Kidney glomerular epithelial cell (primary cell): Measurements from ENCODE around the gene AOC2.
A peak's percentile ranks its signal among the peaks of the same experiment; 100 is the strongest.
"Not testable (repeated sequence)": the region's sequence is repeated elsewhere in the genome, so short reads cannot be mapped to it uniquely, and the experiment has no call there.

ENCODE experiments used
- DNase-seq: peaks from one replicate; lab custom pipeline; 2025; lab: John Stamatoyannopoulos, UW

Gene AOC2

DNA sequence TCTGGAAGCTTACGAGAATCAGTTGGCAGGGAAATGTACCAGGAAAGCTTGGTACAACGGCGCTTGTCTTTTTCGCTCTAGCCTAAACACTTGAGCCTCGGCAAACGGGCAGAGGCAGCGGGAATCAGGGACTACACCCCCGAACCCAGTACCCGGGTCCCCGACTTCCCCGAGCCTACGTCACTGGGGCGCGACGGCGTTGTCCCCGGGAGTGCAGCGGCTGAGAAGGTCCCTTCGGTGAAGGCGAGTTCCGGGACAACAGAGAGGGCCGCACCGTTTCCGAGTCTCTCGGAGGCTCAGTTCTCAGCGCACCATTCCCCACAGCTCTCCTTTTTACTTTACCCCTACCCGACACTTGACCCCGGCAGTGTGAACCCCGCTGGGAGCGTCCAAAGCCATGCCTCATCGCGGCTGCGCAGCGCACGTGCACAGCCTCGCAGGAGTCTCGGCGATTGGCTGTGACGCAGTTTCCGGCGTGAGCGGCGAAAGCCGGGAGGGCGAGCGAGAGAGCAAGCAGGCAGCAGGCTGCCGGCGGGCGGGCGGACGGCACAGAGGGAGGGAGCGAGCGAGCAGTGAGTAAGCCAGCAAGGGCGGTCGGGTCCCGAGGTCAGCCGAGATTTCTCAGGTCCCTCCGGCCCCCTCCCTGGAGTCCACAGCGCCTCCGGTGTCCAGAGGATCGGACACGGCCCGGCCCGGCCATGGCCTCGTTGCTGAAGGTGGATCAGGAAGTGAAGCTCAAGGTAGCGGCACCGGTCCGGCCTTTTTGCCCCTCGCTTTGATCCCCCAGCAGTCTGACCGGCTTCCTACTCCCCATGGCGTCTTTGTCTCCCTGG is 11.2 kb upstream of the AOC2 start, which contains the start of gene PSME3:
TSS of gene PSME3 (plus strand) at position 464 of the 833 bp plus-strand sequence. CDS start at position 699, 235 bp downstream.
- peak; percentile 83 for DNase-seq

DNA sequence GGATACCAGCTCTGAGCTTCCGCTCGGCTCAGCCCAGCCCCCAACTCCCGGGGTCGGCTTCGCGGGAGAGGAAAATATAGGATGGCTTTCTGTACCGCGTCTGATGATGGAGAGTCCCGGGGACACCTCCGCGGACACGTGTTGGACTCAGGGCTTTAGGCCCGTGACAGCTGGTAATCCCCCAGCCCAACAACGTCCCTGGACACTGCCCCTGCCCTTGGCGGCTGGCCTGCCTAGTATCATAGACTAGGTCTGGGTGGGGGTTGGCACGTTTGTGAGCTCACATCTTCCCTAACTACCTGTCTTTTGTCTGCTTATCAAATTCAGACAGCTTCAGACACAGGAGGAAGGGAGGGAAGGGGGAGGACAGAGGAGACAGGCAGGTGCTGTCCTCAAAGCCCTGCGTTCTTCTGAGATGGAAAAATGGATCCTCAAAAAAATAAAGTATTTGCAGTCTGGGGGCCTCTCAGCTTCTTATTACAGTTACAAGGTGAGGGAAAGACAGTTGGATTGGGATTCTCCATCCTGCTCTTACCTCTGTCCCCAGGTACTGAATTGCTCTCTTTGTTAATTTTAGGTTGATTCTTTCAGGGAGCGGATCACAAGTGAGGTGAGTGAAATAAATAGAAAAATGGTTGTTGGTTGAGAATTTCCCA is 10.5 kb upstream of the AOC2 start:
- DNase-seq, result no peak

DNA sequence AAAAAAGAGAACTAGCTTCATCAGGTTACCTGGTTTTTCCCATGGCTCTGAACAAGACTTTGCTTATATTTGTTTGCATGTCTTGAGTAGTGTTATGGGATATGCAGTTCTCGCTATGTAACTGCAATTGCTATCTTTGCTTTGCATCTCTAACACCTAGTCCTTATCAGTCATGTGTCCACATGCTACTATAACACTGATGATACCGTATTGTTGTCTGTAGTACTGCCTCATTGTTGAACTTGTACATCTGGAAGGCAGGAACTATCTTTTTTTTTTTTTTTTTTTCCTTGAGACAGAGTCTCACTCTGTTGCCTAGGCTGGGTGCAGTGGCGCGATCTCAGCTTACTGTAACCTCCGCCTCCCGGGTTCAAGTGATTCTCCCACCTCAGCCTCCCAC is 8.6 kb upstream of the AOC2 start:
- no peak for DNase-seq

DNA sequence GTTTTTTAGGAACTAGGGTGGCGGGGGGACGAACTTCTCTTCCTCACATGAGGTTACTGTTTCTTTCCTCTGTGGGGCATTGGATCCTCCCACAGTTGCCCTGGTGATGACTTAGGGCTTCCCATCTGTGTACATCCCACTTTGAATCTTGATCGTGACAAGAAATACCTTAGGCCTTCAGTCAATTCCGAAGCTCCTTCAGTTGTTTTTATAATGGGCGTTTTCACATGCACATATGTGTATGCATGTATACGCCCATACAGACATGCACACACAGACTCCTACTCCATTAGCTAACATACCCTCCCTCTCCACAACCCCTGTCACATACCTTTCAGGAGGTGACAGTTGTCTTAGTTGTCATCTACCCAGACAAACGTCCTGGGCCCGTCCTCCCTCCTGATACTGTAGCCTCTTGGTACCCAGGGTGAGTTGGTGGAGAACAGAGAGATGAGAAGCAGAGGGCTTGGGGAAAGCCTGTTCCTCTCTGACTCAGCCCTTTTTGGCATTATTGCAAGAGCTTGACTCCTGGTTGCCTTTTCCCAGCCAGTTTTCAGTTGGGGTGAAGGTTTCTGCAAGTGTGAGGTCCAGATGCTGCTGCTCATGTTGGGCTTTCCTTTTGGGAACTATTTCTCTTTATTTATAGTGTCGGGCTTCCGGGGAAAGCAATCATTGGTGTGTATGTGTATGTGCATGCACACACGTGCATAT is 2.2 kb upstream of the AOC2 start:
- DNase-seq, result no peak

DNA sequence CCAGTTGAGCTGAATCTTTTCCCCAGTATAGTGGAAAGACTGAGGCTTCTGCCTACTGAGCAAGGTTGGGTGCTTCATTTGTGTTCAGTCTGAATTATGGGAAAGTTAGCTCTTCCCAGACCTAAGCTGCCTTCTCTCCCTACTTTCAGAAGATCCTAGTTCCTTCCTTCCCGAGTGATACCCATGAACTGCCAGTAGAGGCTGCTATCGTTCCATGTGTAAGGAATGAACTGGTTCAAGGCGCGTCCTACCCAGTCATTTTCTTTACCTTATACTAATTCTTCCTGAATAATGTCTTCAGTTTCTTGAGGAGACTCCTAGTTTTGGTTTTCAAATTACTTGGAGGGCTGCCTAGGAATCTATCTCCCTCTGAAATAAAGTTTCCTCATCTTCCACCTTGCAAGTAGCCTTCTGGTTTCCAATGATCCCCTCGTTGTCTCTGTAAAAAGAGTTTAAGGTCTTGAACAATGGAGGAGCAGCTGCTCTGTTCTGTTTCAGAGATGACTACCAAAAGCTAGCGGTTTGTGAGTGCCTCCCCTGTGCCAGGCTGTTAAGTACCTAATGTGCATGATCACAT is 934 bp upstream of the AOC2 start:
- DNase-seq, result peak; percentile 59

DNA sequence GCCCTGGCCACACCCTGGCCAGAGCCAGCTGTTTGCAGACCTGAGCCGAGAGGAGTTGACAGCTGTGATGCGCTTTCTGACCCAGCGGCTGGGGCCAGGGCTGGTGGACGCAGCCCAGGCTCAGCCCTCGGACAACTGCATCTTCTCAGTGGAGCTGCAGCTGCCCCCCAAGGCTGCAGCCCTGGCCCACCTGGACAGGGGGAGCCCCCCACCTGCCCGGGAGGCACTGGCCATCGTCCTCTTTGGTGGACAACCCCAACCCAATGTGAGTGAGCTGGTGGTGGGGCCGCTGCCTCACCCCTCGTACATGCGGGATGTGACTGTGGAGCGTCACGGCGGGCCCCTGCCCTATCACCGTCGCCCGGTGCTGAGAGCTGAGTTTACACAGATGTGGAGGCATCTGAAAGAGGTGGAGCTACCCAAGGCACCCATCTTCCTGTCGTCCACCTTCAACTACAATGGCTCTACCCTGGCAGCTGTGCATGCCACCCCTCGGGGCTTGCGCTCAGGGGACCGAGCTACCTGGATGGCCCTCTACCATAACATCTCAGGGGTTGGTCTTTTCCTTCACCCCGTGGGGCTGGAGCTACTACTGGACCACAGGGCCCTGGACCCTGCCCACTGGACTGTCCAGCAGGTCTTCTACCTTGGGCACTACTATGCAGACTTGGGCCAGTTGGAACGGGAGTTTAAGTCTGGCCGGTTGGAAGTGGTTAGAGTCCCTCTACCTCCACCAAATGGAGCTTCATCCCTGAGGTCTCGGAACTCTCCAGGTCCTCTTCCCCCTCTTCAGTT is 578 bp downstream of the AOC2 start:
- no peak for DNase-seq

DNA sequence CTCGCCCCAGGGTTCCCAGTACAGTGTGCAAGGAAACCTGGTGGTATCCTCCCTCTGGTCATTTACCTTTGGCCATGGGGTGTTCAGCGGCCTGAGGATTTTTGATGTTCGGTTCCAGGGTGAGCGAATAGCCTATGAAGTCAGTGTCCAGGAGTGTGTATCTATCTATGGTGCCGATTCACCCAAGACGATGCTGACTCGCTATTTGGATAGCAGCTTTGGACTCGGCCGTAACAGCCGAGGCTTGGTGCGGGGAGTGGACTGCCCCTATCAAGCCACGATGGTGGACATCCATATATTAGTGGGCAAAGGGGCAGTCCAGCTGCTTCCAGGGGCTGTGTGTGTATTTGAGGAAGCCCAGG is 1.2 kb downstream of the AOC2 start:
- DNase-seq, result no peak

DNA sequence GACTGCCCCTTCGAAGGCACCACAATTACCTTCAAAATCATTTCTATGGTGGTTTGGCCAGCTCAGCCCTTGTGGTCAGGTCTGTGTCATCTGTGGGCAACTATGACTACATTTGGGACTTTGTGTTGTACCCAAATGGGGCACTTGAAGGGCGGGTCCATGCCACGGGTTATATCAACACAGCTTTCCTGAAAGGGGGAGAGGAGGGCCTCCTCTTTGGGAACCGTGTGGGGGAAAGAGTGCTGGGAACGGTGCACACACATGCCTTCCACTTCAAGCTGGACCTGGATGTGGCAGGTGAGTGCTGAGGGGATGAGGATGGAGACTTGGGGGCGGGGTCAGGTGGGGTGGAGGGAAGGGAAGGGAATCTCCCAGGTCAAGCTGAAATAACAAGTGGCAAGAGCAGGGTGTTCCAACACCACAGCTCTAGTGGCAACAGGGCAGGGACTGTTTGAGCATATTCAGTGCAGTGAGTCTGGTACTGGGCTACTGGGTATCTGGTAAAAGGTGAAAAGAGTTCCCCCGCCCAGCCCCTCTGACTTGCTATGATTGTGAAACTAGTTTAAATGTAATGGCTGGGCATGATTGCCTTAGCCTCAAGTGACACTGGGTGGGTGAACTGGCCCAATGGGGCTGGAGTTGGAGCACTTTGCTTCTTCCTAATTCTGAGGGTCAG is 1.7 kb downstream of the AOC2 start:
- DNase-seq, result no peak

DNA sequence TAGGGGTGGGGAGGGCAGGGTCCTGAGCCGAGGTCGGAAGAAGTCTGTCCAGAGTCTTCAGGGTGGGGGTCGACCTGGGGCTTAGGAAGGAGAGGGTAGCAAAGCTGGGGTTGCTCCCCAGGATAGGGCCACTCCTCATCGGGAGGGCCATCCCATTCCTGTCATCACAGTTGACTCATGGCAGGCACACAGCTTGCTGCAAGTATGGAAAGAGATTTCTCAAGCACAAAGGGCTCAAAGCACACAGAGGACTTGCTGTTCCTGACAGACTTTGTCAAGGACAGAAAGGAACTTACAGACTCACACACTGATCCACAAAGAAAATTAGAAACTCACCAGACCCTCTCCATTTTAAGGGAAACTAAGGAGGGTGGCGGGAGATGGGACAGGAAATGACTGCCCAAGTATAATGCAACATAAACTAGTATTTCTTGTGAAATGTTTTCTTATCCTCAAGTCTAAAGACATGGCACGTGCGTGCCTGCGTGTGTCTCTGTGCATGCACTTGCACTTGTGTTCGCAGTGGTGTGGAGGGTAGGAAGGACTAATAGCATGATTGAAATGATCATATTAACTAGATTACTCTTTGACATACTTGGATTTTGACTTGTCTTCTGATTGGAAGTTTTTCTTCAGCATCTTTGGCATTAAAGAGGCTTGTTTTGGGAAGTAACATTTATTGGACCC is 2.4 kb downstream of the AOC2 start:
- no peak for DNase-seq

DNA sequence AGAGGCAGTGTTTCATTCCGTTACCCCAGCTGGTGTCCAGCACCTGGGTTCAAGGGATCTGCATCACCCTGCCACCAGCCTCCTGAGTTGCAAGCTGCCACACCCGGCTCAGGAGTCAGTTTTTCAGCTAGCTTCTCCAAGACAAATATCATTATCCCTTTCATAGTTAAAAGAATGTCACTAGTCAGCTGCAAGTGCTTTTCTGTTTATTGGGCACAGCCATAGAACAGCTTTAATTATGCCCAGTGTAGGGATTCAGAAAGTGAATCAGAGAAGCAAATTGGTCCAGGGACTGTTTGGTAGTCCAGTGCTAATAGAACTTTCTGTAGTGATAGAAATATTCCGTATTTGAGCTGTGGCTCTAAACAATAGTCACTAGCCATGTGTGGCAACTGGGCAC is 3.7 kb downstream of the AOC2 start:
- no peak for DNase-seq

DNA sequence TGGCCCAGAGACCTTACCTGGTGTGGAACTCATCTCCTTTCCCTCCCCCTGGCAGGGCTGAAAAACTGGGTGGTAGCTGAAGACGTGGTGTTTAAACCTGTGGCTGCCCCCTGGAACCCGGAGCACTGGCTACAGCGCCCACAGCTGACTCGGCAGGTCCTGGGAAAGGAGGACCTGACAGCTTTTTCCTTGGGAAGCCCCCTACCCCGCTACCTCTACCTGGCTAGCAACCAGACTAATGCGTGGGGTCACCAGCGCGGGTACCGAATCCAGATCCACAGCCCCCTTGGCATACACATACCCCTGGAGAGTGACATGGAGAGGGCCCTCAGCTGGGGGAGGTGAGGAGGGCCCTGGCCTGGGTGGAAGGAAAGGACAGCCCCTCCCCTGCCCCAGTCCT is 4.7 kb downstream of the AOC2 start:
- DNase-seq, result no peak

DNA sequence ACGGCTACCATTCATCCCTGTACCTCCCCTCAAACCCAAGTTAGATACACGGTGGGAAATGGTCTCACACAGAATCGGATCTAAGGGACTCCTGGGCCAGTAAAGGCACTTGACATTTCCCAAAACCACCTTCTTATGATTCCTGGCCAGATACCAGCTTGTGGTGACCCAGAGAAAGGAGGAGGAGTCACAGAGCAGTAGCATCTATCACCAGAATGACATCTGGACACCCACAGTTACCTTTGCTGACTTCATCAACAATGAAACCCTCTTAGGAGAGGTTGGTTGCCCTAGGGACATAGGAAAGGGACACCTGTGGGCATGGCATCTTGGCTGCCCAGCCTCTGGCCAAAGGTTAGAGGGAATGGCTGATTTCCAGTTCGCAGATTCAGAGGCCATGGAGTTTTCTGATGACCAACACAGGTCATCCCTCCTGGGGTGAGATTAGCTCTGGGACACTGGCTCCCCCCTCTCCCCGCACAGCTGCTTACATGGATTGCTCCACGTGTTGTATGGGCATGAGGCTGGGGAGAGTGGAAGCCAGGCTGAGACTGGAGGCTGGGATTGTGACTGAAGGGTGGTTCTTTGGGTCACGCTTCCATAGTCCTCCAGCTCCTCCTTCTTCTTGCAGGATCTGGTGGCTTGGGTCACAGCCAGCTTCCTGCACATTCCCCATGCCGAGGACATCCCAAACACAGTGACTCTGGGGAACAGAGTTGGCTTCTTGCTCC is 5.2 kb downstream of the AOC2 start:
- DNase-seq, result peak; percentile 13

DNA sequence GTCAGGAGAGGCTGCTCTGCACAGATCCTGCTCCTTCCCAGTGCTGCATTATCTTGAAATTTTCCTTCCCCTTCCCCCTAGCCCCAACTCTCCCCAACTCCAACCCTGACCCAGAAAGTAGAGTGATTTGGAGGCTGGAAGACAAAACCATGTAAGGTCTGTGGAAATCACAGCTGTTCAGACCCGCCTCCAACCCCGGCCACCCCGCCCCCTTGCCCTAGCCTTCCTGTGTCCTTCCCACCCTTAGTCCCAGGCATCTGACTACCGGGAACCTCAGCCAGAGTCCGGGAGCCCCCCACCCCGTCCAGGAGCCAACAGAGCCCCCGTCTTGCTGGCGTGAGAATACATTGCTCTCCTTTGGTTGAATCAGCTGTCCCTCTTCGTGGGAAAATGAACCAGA is 6.6 kb downstream of the AOC2 start, which contains the start of gene AOC3:
TSS of gene AOC3 (plus strand) at position 246 of the 400 bp plus-strand sequence. CDS start at position 391, 145 bp downstream.
- DNase-seq, result no peak

DNA sequence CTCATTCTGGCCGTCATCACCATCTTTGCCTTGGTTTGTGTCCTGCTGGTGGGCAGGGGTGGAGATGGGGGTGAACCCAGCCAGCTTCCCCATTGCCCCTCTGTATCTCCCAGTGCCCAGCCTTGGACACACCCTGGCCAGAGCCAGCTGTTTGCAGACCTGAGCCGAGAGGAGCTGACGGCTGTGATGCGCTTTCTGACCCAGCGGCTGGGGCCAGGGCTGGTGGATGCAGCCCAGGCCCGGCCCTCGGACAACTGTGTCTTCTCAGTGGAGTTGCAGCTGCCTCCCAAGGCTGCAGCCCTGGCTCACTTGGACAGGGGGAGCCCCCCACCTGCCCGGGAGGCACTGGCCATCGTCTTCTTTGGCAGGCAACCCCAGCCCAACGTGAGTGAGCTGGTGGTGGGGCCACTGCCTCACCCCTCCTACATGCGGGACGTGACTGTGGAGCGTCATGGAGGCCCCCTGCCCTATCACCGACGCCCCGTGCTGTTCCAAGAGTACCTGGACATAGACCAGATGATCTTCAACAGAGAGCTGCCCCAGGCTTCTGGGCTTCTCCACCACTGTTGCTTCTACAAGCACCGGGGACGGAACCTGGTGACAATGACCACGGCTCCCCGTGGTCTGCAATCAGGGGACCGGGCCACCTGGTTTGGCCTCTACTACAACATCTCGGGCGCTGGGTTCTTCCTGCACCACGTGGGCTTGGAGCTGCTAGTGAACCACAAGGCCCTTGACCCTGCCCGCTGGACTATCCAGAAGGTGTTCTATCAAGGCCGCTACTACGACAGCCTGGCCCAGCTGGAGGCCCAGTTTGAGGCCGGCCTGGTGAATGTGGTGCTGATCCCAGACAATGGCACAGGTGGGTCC is 7.2 kb downstream of the AOC2 start:
- DNase-seq, result not testable (repeated sequence)

DNA sequence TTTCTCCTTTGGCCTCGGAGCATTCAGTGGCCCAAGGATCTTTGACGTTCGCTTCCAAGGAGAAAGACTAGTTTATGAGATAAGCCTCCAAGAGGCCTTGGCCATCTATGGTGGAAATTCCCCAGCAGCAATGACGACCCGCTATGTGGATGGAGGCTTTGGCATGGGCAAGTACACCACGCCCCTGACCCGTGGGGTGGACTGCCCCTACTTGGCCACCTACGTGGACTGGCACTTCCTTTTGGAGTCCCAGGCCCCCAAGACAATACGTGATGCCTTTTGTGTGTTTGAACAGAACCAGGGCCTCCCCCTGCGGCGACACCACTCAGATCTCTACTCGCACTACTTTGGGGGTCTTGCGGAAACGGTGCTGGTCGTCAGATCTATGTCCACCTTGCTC is 8.0 kb downstream of the AOC2 start:
- no peak for DNase-seq

DNA sequence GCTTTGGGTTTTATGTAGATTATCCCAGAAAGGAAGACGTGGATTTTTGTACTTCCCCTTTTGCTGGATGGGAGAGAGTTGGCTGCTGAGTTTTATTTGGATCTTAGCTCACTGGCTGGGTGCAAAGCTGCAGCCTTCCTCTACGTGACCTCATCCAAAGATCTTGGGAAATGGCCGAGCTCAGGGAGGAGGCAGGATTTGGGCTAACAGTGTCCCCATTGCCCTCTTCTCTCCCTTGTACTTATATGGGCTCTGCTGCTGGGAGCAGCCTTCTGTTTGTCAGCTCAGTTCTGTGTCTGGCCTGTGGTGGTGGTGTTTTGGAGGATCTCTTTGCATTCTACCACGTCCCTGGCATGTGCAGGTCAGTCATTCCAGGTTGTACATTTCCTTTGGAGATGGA is 8.6 kb downstream of the AOC2 start:
- DNase-seq, result no peak

DNA sequence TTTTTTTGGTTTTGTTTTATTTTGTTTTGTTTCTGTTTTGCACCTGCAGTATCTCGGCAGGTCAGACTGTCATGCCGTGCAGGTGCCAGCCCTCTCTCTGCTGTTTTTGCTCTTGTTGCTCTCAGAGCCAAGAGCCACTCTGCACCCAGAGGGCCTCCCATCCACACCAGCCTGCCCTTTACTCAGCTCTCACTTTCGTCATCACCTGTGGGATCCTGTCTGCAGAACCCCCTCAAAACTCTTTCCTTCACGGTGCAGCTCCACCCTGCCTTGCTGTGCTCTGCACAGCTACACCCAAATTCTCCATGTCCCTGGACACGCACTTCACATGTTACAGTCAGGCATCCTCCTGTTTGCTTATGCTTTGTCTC is 9.2 kb downstream of the AOC2 start:
- DNase-seq, result no peak

DNA sequence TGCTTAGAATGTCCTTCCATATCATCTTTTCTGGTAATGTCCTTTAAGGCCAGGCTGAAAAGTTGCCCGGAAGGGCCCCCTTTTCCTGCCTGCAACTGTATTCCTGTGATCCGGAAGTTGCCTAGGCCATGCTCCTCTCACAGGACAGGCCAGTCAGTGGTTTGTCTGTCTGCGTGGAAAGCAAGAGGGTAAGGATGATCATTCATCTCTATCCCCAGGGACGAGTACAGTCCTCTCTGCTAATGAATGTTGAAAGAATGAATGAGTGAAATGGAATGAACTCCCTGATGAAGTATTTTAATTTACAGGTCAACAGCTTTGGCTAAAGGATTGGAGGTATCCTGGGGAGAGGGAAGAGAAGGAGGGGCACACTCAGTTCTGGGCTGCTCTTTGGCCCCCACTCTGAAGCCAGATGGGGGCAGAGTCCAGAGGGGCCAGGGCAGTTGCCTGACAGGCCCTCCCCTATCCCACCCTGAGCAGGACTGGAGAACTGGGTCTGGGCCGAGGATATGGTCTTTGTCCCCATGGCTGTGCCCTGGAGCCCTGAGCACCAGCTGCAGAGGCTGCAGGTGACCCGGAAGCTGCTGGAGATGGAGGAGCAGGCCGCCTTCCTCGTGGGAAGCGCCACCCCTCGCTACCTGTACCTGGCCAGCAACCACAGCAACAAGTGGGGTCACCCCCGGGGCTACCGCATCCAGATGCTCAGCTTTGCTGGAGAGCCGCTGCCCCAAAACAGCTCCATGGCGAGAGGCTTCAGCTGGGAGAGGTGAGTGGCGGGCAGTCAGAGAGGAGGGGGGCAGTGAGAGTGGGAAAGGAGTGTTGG is 9.8 kb downstream of the AOC2 start:
- no peak for DNase-seq
